HG02798 (cell line): ENCODE data around the gene UGP2.
A peak's percentile ranks its signal among the peaks of the same experiment; 100 is the strongest.
"Not testable (repeated sequence)": the region's sequence is repeated elsewhere in the genome, so short reads cannot be mapped to it uniquely, and the experiment has no call there.

Experiments
- ATAC-seq: cut with Tn5 transposase; IDR thresholded peaks from one replicate; pipeline ENCODE4 v1.9.1; 2021; ENCODE audit warnings: mild to moderate bottlenecking; ENCODE audit not compliant: unreplicated experiment, poor library complexity

The UGP2 gene

DNA sequence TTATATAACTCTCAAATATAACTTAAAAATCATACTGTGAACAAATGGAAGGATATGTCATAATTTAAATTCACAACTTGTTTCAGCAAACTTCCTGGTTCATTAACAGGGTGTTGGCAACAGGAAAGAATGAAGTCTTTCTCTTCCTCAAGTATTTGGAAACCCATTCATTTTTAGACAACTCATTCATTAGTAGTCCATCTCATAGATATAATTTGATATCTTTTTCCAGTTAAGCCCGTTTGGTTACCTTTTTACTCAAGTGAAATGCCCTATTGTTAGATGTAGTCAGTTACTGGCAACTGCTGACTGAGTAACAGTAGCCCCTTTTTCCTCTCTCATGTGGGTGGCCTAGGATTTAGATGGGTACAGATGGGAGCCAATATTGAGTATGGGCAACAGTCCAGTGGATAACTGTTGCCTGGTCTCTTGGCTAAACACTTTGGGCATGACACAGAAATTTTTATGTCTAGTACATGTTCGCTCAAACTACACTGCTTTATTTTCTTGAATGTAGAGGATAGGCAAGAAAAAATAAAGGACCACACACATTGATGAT, 4.6 kb upstream of the UGP2 start:
- ATAC-seq: no peak

DNA sequence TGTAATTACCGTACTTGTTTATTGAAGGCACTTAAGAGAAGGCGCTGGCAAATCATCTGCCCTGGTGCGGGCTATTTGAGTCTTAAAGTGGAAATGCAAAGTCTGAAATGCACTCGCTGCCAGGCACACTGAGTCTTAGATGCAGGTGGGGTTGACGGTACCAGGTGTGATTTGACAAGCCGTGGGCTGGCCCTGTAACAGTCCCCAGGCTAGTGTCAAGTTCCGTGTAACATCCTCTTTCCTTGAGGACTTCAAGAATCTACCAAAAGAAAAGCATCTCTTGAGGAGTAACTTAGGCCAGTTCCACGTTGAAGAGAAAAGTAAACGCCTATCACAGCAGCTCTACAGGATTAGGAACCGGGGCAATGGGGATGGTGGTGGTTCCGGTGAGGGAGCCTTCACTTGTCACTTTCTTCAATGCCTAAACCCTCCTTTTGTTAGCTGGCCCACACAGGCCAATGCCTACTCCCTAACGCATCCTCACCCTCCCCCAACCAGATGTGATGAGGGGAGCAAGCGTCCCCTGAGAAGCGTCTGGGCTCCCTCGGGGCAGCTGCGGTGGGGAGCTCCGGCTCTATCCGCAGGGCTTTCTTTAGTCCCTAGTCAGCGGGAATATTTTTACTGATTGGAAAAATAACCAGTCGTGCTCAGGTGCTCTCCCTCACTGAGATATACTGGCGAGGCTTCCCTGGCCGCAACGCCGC, 1.5 kb upstream of the UGP2 start:
- peak; percentile 34 for ATAC-seq

DNA sequence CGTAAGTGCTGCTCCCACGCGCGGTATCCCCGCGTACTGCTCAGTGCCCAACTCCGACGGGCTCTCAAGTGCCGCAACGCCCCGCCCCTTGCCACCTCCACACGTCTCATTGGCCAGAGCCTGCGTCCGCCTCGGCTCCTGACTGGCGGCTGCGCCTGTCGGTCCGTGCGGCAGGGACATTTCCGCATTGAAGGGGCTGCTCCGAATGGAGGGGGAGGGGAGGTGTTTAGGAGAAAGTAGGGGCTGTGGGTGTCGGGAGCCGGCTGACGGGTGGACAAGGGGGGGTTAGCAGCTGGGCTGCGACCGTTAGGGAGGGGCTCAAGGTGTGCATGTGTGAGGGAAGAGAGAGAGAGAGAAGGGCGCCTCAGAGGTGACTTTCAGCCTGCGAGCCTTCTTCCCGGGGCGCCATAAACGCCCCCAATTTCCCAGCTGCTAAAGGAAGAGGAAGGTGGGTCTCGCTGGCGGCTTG, 877 bp upstream of the UGP2 start:
- peak; percentile 96 for ATAC-seq

DNA sequence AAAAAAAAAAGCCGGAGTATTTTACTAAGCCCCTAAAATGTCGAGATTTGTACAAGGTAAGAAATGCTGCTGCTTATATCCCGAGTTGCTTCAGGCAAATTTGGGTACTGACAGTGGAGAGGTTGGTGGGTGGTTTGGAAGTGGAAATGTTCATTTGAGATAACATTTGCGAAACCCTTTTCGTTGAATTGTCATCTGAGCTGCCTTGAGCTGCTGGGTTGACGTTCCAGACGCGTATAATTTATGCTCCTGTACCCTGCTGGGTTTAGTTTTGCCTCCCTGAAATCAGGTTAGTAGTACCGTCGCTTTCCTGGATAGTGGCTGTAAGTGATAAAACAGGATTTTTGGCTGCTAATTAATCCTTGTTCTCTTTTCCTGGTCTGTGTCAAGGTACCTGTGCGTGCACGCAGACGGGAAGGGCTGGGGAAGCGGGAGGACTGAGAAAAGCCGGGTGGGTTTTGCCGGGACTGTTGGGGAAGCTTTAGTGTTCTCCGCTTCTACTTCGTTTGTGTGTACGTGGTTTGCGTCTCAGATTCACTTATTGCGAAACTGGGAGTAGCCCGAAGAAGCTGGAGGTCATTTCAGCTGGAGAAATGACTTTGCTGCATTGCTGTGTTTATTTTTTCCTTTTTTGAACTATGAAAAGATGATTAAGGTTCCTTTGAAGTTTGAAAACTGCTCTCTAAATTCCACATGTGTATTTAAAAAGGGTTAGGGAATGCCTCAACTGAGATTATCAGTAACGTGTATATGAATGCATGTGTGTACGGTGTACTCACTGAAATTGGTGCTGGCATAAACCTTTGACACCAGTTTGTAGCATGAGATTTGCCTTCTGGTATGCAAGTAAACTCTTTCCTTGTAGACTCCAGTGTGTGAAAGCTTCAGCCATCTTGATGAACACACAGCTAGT, 709 bp downstream of the UGP2 start:
- no peak for ATAC-seq

DNA sequence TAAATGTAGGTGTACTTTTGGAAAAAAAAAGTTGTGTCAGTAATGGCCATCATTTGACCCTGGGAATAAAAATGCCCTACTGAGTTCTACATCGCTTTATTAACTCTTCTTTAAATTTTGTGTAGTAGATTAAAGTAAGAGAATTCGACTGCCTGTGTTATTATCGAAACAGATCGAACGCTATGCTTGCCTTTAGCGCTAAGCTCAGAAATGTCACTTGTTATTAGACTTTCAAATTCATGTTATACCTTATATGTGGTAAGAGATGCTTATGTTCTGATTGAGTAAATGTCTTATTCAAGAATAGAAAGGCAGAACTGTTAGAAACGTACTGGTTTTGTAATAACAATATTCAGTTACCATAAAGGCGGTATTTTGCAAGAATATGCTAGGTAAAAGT, 1.4 kb downstream of the UGP2 start:
- no peak for ATAC-seq

DNA sequence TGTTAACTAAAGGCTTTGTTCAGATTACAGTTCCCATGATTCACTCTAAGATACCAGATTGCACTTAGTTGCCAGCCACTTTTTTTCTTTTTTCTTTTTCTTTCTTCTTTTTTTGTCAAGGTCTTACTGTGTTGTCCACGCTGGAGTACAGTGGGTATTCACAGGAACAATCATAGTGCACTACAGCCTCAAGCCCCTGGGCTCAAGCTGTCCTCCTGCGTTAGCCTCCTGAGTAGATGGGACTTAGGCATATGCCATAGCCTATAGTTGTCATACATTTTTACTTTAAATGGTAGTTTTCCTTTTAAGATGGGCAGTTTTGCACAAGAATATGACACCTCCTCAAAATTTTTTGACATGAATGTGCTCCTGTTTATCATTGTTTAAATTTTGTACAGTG, 2.1 kb downstream of the UGP2 start:
- no peak for ATAC-seq

DNA sequence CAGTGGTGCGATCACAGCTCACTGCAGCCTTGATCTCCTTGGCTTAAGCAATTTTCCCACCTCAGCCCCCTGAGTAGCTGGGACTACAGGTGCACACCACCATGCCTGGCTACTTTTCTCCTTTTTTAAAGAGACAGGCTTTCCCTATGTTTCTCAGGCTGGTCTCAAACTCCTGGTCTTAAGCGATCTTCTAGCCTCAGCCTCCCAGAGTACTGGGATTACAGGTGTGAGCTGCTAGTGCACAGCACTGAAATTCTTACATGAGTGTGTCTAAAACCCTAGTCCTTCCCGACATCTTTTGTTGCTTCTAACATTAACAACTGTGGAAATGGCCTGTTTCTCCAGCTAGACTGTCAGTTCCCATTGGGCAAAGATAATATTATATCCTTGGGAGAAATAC, 2.9 kb downstream of the UGP2 start:
- ATAC-seq: no peak

DNA sequence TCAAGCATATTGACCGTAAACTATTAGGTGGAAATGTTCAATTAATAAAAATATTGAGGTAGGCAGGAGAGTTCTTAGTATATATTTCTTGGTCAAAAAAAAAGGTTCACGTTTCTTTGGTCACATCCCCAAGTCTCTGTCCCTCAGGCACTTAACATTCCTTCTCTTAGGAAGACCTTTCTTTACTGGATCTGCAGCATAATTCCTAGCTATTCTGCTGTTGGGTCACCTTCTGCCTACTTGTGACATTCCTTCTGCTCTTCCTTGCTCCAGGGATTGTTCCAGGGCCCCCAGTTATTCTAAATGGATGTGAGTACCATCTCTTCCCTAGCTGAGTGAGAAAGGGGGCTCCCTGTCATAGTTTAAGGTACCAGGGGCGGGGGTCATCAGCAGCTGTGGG, 4.2 kb downstream of the UGP2 start:
- no peak for ATAC-seq

DNA sequence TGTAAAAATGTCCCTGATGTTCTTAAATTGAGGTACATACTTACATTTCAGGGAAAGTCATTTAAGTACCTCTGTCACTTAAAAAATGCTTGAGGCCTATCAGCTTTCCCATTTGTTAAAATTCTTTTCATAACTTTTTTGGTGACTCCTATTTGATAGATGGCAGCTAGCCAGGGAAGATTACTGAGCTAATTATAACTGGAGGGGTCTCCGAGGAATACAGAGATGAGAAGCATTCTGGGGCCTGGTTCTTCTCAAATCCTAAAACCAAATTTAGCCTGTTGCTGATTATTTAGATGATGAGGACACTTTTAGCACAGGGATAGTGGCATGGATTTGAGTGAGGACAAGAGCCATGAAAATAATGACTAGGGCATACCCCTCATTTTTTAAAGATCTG, 4.8 kb downstream of the UGP2 start:
- no peak for ATAC-seq

DNA sequence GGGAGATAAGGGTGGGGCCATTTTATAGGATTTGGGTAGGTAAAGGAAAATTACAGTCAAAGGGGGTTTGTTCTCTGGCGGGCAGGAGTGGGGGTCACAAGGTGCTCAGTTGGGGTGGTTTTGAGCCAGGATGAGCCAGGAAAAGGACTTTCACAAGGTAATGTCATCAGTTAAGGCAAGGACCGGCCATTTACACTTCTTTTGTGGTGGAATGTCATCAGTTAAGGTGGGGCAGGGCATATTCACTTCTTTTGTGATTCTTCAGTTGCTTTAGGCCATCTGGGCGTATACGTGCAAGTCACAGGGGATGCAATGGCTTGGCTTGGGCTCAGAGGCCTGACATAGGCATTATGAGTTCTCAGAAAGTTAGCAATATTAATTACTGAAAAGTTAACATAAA, 5.9 kb downstream of the UGP2 start:
- not testable (repeated sequence) for ATAC-seq

DNA sequence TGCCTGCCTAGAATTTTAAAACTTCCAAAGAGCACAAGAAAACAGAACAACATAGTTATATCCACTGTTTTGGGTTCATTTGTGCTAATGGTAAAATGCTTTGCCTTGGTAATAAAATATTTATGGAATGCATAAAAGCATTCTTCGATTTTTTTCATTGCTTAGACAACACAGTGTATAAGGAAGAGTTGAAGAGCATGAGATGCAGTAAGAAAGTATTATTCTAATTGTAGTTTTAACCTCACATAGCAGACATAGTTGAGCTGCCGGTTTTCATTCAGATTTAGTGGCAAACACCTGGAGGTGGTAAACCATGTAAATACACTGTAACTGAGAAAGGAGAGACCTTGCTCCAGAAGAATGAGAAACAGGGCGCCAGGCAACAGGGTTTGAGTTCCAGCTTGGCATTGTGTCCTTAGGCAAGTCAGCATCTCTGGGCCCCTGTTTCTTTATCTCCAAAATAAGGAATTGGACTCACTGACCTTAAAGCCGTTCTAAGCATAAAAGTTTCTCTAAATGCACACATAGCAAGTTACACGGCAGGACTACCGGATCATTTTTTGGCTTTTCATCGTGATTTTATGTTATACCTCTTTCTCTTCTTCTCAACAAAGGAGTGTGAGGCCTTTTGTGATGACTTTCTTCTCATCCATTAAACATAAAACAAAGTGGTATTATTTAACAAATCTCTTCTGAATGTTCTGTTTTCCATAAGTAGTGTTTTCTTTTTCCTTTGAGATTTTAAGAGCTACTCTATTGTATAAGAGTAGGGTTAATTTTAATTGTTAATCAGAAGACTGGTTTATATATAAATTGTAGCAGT, 7.9 kb downstream of the UGP2 start:
- ATAC-seq: no peak

DNA sequence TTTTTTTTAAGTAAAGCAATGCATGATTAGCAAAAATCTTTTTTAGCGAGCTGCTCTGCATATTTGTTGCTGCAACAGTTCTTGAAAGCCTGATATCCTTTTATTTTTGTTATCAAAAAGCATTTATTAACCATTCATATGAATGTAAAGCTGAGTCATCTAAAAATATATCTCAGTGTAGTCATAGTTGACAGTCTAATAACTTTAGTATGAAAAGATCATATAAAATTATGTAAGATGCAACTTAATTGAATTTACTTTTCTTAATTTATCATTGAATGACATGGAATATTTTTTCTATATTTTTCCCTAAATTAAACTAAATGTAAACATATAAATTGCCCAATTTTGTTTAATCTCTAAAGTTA, 8.5 kb downstream of the UGP2 start:
- no peak for ATAC-seq

DNA sequence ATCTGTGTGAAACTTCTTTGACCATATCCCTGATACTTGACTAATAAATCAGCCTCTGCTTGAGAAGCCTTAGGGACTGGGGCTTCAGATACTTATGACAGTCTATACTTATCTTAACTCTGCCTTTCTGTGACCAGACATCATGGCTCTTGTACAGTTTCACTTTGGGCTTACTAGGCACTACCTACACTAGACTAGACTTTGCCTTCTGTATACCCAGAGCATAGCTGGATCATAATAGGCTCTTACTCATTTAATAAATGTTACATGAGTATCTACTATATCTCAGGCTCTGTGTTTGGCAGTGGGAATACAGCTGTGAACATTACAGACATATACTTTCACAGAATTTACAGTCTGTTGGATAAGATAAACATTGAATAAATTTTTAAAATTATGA, 9.0 kb downstream of the UGP2 start:
- ATAC-seq: no peak

DNA sequence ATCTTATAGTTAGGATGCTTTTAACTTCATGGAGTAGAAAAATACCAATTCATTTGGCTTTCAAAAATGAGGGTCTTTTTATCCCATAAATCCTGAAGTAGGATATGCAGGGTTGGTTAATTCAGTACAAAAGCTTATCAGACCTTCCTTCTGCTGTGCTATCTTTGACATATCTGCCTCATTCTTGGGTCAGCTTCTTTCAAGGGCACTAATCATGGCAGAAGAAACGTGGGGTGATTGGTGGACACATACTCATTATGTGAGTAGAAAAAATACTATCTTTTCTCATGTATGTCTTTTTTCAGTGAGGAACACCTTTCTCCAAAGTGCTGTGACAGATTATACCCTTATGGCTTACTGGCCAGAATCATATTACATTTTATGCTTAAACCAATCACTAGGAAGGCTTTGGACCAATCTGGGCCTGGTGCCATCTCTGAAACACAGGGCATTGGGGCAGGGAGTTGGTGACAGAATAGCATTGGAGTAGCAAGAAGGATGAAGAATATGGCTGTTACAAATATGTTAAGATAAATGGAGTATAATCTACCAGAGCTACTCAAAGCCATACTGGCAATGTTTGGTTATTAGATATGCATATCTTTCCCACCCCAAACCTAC, 10.1 kb downstream of the UGP2 start:
- no peak for ATAC-seq

DNA sequence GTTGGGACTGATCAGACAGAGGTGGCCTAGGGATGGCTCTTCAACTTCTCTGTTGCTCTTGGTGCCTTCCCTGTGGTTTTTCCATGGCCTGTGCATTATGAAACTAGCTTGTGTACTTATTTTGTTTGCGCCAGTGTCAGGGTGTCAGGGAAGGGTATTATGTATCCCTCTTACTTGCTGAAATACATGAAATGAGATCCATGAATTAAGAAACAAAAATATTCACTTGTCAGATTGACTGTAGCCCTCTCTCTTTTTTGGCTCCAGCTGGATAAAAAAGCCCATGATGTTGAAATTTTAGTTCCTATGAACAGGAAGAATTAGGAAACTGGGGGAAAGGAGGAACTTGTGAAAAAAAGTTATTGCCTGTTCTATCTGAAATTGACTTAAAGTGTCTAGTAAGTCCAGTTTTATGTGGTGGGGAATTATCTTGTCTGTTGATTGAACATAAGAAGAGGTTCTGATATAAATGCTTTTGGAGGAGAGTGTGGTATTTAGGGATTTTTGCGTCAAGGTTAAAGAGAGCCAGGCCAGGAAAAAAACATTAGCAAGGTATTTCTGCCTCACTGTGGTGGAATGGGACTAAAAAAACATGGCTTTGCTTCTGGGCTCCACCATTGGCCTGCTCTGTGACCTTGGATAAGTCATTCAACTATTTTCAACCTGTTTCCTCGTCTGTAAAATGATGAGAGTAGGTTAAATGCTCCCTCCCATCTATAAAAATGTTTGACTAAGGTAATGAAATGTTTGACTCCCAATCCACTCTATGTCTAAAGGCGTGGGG, 12.0 kb downstream of the UGP2 start:
- no peak for ATAC-seq

DNA sequence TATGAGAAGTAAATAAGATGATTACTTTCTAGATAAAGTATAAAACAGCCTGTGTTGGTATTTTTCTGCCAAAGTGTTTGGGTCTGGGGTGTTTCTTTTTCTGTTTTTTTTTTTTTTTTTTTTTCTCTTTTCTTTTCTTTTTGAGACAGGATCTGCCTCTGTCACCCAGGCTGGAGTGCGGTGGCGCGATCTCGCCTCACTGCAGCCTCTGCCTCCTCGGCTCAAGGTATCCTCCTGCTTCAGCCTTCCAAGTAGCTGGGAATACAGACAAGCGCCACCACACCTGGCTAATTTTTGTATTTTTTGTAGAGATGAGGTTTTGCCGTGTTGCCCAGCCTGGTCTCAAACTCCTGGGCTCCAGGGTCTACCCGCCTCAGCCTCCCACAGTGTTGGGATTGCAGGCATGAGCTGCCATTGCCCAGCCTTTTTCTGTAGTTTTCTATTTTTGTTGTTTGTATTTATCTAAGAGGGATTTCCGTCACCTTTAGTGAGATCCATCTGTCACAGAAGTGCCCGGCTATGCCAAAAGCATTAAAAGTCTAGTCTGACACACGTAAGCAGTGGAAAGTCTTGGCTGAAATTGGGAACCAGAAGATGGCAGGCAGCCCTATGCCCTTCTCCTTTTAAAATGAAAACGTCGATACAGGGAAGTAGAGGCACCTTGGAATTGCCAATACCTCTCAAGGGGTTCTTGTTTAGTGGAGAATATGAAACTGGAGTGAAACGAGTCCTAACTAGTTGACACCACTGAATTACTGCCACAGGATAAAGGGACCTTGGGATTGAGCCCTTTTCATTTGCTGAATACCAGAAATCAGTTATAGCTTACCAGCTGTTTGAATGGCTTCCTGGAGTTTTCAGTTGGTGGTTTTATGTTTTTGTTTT, 14.0 kb downstream of the UGP2 start:
- ATAC-seq: no peak

DNA sequence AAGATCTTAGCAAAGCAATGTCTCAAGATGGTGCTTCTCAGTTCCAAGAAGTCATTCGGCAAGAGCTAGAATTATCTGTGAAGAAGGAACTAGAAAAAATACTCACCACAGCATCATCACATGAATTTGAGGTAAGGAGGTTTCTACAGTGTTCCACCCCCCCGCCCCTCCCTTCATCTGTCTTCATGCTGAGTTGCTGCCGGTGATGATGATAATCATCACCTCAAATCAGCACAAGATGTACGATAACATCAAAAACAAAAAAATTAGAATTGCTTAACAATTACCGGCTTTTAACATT, 14.6 kb downstream of the UGP2 start:
- no peak for ATAC-seq

DNA sequence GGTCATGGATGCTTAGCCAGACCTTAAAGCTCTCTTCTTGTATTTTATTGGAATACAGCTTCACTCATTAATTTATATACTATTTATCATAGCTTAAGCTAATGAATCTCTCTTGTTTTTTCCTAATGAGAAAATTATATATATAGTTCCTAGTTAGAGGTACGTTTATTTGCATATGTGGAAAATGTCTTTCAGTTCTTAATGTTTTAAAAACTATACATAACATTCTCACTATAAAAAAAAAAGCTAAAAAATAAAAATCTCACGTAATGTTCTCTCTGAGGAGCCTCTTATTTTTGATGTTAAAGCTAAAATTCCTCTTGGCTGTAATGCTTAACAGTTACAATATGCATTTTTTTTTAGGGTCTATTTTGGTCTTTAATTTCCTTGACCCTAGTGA, 16.6 kb downstream of the UGP2 start:
- no peak for ATAC-seq
